ENCODE measurements around the gene CD200.
"Not testable (repeated sequence)": the region's sequence is repeated elsewhere in the genome, so short reads cannot be mapped to it uniquely, and the experiment has no call there.

Gene CD200

GRCh38 chr3:112360561-112360960, 27.6 kb downstream of the CD200 start:
- DNase-seq (ENCODE audit: low spot score): no peak

- no peak for DNase-seq (ENCODE audit: low spot score)
These were observed 29.3 kb downstream of the CD200 start for GRCh38 chr3:112362221-112362620.

- DNase-seq (ENCODE audit: low spot score): no peak
These were observed 31.3 kb downstream of the CD200 start for GRCh38 chr3:112364291-112364690.

- DNase-seq (ENCODE audit: low spot score): no peak
These were observed 32.1 kb downstream of the CD200 start for GRCh38 chr3:112365035-112365434.

GRCh38 chr3:112365636-112366035, 32.7 kb downstream of the CD200 start:
- no peak for DNase-seq (ENCODE audit: low spot score)

- no peak for DNase-seq (ENCODE audit: low spot score)
These were observed 33.6 kb downstream of the CD200 start for GRCh38 chr3:112366522-112366921.

GRCh38 chr3:112371569-112371968, 38.6 kb downstream of the CD200 start:
- no peak for DNase-seq (ENCODE audit: low spot score)

- no peak for DNase-seq (ENCODE audit: low spot score)
These were observed 39.4 kb downstream of the CD200 start for GRCh38 chr3:112372396-112372795.

- no peak for DNase-seq (ENCODE audit: low spot score)
These were observed 40.5 kb downstream of the CD200 start for GRCh38 chr3:112373476-112373875.

GRCh38 chr3:112373924-112374323, 41.0 kb downstream of the CD200 start:
- DNase-seq (ENCODE audit: low spot score): no peak

GRCh38 chr3:112374333-112374734, 41.4 kb downstream of the CD200 start:
- DNase-seq (ENCODE audit: low spot score): no peak

GRCh38 chr3:112375117-112375516, 42.2 kb downstream of the CD200 start:
- DNase-seq (ENCODE audit: low spot score): no peak

GRCh38 chr3:112376241-112376911, 43.4 kb downstream of the CD200 start:
- no peak for DNase-seq (ENCODE audit: low spot score)

GRCh38 chr3:112376992-112377391, 44.0 kb downstream of the CD200 start:
- DNase-seq (ENCODE audit: low spot score): no peak

- no peak for DNase-seq (ENCODE audit: low spot score)
These were observed 44.7 kb downstream of the CD200 start for GRCh38 chr3:112377568-112378071.

- DNase-seq (ENCODE audit: low spot score): not testable (repeated sequence)
These were observed 45.4 kb downstream of the CD200 start for GRCh38 chr3:112378347-112378746.

- DNase-seq (ENCODE audit: low spot score): no peak
These were observed 46.2 kb downstream of the CD200 start for GRCh38 chr3:112379020-112379690.

GRCh38 chr3:112381673-112382542, 49.0 kb downstream of the CD200 start:
- no peak for DNase-seq (ENCODE audit: low spot score)

- DNase-seq (ENCODE audit: low spot score): no peak
These were observed 49.7 kb downstream of the CD200 start for GRCh38 chr3:112382543-112383160.

GRCh38 chr3:112384769-112385168, 51.8 kb downstream of the CD200 start:
- DNase-seq (ENCODE audit: low spot score): no peak

GRCh38 chr3:112388972-112389371, 56.0 kb downstream of the CD200 start:
- DNase-seq (ENCODE audit: low spot score): no peak

- no peak for DNase-seq (ENCODE audit: low spot score)
These were observed 57.0 kb downstream of the CD200 start for GRCh38 chr3:112389961-112390360.

All from RKO (cell line).